GM12865 (cell line): Measurements from ENCODE around the gene INSM1.

Experiments
- DNase-seq: peaks from one replicate; pipeline ENCODE4 v3.0.0; 2010; ENCODE audit warnings: low read depth
- H3K4me3 ChIP-seq: 2 replicates; pipeline ENCODE4 v1.5.1; 2011; ENCODE audit warnings: mild to moderate bottlenecking, low read depth, low read length, control low read depth
- TF ChIP-seq, protein P1 (sequence below): IDR thresholded peaks from 2 replicates; pipeline ENCODE4 v1.5.1; 2011; ENCODE audit warnings: low read length, control low read depth, low read depth, inconsistent platforms; ENCODE audit not compliant: insufficient read depth; ENCODE audit errors: missing control alignments

INSM1 gene

GRCh38 chr20:20386192-20386591 is 18.3 kb downstream of the INSM1 start:
- TF ChIP-seq, protein P1, sequence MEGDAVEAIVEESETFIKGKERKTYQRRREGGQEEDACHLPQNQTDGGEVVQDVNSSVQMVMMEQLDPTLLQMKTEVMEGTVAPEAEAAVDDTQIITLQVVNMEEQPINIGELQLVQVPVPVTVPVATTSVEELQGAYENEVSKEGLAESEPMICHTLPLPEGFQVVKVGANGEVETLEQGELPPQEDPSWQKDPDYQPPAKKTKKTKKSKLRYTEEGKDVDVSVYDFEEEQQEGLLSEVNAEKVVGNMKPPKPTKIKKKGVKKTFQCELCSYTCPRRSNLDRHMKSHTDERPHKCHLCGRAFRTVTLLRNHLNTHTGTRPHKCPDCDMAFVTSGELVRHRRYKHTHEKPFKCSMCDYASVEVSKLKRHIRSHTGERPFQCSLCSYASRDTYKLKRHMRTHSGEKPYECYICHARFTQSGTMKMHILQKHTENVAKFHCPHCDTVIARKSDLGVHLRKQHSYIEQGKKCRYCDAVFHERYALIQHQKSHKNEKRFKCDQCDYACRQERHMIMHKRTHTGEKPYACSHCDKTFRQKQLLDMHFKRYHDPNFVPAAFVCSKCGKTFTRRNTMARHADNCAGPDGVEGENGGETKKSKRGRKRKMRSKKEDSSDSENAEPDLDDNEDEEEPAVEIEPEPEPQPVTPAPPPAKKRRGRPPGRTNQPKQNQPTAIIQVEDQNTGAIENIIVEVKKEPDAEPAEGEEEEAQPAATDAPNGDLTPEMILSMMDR, result no peak
- DNase-seq, result no peak
- H3K4me3 ChIP-seq, result no peak overlapping the region

GRCh38 chr20:20390393-20390792 is 22.5 kb downstream of the INSM1 start:
- H3K4me3 ChIP-seq, result no peak overlapping the region
- DNase-seq, result no peak
- TF ChIP-seq, protein P1, result no peak

DNA sequence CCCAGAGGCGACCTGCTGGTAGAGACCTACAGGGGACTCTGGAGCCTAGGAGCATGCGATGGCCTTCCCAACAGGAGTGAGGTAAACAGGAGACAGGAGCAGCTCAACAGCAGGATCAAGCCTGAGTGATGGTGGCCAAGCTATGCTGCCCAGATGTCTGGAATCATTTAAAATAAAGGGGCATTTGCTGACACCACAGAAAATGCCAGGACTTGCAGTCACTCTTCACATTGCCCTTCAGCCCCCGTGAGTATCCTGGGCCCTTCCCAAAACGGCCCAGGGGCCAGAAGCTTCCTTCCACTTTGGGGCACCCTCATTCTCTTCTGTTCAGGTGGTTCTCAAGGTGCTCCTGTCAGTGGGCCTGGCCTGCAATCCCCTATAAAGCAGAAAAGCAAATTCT is 23.2 kb downstream of the INSM1 start:
- no peak overlapping the region for H3K4me3 ChIP-seq
- no peak for DNase-seq
- TF ChIP-seq, protein P1, result no peak

- H3K4me3 ChIP-seq, result no peak overlapping the region
- DNase-seq, result no peak
- TF ChIP-seq, protein P1, result no peak
Measured at GRCh38 chr20:20391766-20392165, 23.9 kb downstream of the INSM1 start.

GRCh38 chr20:20393207-20394120 is 25.6 kb downstream of the INSM1 start:
- TF ChIP-seq, protein P1, result no peak
- no peak for DNase-seq
- H3K4me3 ChIP-seq, result no peak overlapping the region

DNA sequence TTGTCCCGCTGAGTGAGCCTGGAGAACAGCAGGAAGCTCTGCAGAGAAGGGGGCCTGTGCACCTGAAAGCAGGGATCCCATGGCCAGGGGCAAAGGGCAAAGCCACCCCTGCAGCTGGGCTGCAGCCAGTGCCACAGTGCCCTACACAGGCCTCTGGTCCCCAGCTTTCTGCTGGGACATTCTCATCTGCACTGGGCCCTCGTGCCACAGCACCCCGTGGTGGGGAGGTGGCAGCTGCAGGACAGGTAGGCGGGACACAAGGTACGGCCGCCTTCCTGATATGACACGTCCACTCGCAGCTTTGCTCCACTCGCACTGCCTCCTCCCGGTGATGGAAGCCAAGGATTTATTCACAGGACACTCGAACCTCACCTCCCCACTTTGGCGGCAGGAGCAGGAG is 27.2 kb downstream of the INSM1 start:
- no peak overlapping the region for H3K4me3 ChIP-seq
- DNase-seq, result no peak
- TF ChIP-seq, protein P1, result no peak
